NOMO-1 (cell line): ENCODE results near the gene CASTOR2.
"Not testable (repeated sequence)": the region's sequence is repeated elsewhere in the genome, so short reads cannot be mapped to it uniquely, and the experiment has no call there.

ENCODE experiments used
- DNase-seq, 2 experiments: peaks; one replicate each; lab custom pipeline; 2025; ENCODE audit not compliant: unreplicated experiment in 2 of 2; lab: John Stamatoyannopoulos, UW

The CASTOR2 gene

DNA sequence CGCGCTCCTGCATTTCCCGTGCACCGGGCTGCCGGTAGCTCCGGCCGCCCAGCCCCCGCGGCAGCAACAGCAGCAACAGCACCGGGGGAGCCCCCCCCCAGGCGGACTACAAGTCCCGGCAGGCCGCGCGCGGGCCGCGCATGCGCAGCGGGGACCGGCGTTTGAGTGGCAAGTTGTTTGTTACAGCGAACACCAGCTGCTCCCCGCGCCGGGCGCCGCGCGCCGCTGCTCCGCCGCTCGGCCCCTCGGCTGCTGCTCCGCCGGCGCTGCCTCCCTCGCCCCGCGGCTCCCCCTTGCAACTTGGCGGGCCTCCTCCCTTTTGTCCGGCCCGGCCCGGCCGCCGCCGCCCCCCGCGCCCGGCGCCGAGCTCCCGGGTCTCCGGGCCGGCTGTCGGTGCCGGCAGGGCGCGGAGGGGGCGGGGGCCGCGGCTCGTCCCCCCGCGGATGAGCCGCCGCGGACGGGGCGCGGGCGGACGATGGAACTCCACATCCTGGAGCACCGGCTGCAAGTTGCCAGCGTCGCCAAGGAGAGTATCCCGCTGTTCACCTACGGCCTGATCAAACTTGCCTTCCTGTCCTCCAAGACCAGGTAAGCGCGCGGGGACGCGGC, at the start of gene CASTOR2:
Gene CASTOR2, plus strand, starts transcription at position 195 of the 609 bp plus-strand sequence. Its CDS starts 281 bp downstream, at position 476.
- DNase-seq: peak; percentile 38 to 64

DNA sequence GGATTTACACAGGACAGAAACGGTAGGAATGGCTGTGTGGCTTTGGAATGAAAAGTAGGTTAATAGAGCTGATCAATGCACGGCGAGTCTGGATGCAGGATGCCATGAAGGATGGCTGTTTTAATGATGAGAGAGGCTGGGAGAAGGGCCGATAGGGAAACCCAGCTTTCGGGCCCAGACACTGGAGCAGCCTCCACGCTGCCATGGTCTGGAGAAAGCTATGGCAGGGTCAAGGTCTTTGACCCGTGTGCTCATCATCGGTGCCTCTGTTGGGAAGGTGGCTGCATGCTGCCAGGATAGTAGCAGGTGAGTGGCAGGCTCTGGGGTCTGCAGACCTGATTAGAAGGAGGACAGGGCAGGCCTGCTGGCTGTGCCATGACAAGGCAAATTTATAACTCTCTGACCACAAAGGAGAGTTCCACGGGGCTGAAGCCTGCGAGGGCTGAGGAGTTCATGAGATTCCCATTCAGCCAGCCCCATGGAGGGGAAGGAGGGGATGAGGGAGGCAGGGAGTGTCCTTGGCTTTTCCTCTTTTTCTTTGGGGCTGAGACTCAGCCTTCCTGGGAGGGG, 42.1 kb upstream of the CASTOR2 start:
- DNase-seq: not testable (repeated sequence)

DNA sequence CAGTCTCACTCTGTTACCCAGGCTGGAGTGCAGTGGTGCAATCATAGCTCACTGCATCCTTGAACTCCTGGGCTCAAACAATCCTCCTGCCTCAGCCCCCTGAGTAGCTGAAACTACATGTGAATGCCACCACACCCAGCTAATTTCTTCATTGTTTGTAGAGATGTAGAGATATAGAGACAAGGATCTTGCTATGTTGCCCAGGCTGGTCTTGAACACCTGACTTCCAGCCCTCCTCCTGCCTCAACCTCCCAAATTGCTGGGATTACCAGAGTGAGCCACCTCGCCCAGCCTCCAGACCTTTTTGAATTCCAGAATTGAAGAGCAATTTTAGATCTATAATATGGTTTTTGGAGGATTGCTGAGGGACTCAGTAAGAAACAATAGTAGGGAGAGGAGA, 40.9 kb upstream of the CASTOR2 start:
- not testable (repeated sequence) for DNase-seq

DNA sequence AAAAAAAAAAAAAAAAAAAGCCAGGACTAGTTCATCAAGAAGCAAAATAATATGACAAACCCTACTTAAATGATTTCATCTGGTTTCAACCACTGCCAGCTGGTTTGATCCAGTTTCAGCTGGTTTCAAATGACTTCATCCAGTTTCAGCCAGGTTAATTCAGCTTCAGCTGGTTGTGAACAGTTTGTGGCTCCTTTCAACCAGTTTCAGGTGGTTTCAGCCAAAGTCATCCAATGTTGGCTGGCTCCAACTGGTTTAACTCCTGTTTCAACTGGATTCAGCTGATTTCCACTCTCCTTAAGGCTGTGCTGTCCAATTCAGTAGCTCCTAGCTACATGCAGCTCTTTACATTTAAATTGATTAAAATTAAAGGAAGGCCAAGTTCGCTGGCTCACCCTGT, 37.5 kb upstream of the CASTOR2 start:
- DNase-seq: not testable (repeated sequence)

DNA sequence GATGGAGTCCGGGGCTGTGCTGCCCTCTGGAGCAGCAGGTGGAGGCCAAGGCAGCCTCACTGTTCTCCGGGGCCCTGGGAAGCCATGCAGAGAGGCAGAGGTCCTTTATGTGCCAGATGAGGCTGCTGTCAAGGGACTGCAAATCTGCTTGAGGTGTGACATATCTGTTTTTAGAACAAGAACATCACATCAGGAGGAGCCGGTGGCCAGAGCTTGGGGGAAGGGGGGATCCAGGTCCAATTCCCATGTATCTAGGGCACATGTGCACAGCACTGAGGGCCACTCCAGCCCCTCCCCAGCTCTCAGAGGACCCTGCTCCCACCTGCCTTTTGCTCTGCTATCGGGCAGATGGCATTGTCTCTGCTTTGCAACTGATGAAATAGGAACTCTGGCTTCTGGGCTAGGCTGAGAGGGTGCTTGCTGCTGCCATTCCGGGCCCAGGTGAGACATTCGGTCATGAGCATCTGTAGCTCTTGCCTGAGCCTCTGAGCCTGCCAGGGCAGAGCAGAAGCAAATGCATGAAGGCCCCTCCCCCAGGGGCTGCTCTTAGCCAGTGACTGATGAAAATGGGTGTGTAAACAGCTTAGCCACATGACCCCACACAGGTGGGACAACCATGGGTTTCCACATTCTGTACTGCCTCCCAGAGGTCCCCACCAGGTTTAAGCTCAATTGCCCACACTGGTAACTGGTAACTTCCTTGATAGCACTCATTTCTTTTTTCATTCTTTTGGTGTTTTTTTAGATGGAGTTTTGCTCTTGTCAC, 32.8 kb upstream of the CASTOR2 start:
- DNase-seq: not testable (repeated sequence)

DNA sequence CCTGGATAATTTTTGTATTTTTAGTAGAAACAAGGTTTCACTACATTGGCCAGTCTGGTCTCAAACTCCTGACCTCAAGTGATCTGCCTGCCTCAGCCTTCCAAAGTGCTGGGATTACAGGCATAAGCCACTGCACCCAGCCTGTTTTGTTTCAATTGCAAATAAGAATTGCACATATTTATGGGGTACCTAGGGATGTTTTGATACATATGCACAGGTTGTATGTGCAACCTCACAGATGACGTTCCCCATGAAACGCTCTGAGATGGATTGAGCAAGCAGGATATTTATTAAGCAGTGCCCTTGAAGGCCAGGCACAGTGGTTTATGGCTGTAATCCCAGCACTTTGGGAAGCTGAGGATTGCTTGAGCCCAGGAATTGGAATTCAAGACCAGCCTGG, 25.1 kb upstream of the CASTOR2 start:
- DNase-seq: not testable (repeated sequence)

DNA sequence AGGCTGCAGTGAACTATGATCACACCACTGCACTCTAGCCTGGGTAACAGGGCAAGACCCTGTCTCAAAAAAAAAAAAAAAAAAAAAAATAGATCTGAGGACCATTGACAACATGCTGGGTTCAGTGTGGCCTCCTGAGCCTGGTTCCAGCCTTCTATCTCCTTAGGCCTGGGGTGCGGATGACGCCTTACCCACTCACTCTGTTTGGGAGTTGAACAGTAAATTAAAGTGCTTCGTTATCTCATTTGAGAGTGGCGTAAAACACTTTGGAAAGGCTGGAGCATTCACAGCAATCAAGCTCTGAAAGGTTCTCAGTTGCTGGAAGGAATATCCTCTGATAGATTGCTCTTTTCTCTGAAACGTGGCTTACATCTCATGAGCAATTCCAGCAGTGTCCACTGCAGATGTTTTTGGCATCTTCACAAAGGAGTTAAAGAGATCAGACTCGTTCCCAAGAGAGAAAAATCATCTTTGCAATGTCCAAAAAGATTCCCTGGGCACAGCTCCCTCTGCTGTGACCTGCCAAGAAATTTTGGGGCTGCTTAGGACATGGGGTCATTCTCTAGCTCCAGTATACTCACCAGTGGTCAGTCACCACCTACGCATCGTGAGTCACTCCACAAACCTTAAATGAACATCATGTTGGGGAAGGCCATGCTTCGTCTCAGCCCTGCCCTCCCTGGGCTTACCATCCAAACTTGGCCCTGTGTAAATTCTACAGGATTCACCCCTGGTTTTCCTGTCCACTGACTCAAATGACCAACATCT, 23.0 kb upstream of the CASTOR2 start:
- not testable (repeated sequence) for DNase-seq

DNA sequence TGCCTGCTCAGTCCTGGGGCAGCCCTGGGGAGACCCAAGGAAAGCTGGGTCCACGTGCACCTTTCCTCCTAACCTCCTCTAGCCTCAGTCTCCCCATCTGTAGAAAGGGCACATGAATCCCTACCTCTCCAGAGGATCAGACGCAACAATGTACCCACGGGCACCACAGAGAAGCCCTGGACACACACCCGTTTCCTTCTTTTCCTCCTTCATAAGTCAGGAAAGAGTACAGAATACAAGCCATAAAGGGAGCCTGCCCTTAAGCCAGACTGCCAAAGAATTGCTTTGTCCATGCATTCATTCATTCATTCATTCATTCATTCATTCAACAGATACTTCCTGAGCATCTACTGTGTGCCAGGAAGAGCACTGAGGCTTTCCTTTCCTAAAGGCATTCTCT, 20.6 kb upstream of the CASTOR2 start:
- not testable (repeated sequence) for DNase-seq

DNA sequence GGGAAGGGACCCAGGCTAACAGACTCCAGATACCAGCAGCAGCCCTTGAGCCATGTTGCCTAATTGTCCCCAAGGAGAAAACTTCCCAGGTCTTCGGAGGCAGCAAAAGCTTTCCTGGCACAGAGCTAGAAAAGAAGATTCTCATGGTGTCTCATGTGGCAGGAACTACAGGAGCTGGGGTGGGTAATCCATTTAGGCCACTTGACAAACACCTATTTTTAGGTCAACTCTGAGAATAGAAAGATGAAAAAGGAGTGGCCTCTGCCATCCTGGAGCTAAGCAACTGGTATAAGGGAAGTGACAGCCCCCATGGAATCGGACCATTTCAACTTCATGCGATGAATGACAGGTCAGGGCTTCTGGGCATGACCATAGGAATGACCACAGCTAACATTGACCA, 16.8 kb upstream of the CASTOR2 start:
- not testable (repeated sequence) for DNase-seq

DNA sequence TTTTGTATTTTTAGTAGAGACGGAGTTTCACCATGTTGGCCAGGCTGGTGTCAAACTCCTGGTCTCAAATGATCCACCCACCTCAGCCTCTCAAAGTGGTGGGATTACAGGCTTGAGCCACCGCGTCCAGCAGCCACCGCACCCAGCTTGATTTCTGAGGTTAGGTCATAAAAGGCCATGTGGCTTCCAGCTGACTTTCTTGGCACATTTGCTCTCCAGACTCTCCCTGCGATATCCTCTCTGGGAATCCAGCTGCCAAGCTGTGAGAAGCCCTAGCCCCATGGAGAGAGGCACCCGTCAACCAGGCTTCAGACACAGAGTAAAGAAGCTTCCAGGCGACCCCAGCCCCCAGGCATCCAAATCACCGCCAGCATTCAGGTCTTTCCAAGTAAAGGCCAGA, 10.7 kb upstream of the CASTOR2 start:
- not testable (repeated sequence) for DNase-seq

DNA sequence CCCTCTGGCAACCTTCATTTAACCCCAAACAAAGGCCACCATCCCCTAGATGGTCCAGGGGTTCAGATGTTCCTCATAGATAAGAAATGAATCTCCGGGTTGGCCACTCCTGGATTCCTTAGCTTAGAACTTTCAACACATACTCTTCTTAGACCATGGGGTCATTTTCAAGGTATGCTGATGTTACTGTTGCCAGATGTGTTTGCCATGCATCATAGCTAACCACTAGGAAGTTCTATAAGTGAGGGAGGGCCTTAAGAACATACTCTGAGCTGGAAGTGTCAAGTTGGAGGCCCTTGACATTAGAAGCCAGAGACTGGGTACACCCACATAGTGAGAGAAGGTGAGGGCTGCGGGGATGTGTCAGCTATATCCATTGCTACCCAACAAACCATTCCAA, 6.2 kb upstream of the CASTOR2 start:
- not testable (repeated sequence) for DNase-seq

DNA sequence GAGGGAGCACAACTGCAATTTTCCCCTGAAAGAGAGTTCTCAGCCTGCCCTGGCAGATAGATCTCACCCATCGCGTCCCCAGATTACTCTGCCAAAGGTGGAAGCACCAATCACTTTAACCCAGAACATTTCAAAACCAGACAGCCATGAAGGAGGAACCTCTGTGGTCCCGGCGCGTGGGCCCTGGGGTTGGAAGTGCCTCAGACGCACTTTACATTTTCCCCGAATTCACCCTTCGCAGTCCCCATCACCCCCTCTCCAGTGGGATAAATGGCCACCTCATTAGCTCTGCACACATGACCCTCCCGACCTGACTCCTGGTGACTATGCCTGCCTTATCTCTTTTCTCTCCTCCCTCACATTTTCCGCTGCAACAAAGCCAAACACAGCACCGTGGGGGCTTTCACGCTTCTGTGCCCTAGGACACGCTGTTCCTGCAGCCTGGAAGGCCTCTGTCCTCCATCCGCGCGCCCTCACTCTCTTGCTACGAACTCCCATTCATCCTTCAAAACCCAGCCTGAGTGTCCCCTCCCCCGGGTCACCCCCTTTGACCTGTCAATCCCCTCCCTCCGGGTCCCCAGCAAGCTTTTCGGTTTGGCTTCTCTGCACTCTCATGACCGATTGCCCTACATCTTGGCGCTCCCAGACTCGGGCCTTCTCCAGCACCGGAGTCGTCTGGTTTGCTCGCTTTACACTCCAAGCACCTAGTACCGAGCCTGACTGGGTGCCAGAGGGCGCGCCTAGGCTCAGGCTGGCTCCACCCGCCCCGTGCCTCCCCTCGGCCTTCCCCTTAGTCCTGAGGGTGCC, 598 bp upstream of the CASTOR2 start:
- DNase-seq: not testable (repeated sequence)

DNA sequence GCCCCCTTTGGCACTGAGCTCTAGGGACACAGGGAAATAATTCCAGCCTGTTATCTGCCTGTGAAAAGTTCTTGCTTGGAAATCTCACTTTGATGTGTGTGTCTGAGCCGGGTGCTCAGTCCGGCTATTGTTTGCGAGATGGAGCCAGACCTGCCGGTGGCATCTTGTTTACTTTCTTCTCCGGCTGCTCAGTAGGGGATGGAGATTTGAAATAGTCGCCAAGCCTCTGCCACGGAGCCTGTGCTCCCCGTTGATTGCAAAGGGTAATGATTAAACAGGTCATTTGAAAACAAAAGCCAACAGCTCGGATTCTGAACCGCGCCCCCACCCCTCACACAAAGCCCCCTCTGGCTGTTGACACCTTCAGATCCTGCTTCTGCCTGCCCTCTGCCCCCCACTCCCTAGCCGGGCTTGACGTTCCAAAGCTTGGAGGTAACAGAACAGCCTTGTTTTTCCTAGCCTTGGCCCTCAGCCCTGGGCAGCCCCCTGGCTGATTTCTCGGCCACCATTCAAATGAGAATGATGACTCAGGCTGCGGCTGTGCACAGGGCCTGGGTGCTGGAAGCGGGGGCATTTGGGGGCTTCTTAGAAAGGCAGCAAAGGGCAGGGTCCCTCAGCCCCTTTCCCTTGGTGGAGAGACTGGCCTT, 1.8 kb downstream of the CASTOR2 start:
- not testable (repeated sequence) for DNase-seq

DNA sequence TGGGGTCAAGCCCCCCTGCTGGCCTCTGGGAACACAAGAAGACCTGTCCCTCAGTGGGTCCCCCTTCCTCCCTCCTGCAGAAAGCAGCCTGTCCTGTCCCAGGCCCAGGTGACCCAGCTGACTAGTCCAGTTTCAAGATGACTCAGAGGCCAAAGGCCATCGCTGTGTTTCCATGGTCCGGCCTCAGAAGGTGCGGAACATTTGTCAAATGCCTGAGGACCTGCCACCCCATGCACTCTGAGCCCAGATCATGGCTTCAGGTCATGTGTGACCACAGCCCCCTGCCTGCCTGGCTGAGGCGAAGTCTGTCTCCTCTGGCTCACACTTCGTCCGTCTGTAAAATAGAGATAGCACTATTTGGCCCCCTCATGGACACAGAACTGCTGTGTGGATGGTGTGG, 2.4 kb downstream of the CASTOR2 start:
- DNase-seq: not testable (repeated sequence)

DNA sequence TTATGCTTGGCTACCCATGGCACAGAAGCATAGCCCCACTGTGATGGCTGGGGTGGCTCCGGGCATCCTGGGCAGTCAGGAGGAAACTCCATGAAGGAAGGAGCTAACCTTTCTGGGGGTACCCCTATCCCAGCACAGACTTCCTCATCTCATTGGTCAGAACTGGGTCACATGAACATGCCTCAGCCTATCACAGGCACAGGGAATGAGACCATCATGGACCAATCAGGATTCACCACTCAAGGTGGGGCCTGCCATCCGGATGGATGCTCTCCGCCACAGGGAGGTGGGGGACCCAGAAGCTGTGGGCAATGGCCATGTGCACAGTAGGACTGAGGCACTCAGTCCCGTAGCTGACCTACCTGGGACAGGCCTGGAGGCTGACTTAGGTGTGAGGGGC, 6.9 kb downstream of the CASTOR2 start:
- DNase-seq: not testable (repeated sequence)

DNA sequence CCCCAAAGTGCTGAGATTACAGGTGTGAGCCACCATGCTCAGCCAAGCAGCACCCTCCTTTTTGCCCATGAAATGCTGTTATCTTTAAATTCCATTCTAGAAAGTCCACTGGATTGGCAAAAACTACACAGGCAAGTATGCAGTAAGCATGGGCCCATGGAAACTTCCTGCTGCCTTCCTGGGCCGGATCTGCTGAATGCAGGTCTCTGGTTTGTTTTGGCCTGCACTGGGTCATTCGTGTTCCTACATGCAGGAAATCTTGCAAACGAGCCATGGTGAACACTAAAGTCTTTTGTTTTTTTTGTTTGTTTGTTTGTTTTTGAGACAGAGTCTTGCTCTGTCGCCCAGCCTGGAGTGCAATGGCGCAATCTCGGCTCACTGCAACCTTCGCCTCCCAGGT, 7.9 kb downstream of the CASTOR2 start:
- not testable (repeated sequence) for DNase-seq

DNA sequence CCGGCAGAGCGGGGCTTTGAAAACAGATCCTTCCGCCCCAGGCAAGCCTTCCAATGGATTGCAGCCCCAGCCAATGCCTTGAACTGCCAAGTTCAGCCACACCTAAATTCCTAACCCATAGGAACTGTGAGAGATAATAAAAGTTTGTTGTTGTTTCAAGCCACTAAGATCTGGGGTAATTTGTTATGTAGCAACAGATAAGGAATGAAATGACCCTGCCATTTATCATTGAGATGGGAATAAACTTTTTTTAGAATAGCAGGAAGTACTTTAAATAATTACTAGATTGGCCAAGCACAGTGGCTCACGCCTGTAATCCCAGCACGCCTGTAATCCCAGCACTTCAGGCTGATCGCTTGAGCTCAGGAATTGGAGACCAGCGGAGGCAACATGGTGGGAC, 11.5 kb downstream of the CASTOR2 start:
- DNase-seq: not testable (repeated sequence)

DNA sequence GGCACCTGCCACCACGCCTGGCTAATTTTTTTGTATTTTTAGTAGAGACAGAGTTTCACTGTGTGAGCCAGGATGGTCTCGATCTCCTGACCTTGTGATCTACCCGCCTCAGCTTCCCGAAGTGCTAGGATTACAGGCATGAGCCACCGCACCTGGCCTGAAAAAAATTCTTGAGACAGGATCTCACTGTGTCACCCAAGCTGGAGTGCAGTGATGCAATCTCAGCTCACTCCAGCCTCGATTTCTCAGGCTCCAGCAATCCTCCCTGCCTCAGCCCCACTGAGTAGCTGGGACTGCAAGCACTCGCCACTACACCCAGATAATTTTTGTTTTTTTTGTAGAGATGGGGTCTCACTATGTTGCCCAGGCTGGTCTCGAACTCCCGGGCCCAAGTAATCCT, 13.0 kb downstream of the CASTOR2 start:
- DNase-seq: not testable (repeated sequence)

DNA sequence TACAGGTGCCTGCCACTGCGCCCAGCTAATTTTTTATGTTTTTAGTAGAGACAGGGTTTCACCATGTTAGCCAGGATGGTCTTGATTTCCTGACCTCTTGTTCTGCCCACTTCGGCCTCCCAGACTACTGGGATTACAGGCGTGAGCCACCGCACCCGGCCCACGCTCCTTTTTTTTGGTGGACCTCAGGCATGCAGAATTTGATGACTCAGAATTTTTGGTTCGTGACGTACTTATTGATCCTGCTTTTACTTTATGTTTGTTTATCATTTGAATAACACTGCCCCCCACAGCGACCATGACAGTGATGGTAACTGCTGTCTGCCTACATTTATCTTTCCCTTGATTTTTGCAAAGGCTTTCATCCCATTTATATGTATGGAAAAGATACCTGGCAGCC, 23.9 kb downstream of the CASTOR2 start:
- not testable (repeated sequence) for DNase-seq

DNA sequence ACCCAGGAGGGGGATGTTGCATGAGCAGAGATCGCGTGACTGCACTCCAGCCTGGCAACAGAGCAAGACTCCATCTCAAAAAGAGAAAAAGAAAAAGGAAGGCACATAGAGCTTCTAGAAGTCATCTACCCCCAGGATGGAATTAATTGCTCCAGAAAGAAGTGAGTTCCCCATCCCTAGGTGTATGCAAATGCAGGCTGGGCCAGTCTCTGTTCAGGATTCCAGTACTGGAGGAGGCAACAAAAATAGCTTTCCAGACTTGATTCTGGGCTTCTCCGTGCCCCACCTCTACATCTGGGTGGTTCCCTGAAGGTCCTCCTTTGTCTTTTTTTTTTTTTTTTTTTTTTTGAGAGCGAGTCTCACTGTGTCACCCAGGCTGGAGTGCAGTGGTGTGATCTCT, 28.6 kb downstream of the CASTOR2 start:
- DNase-seq: no peak
